K562 (cell line): Measurements from ENCODE around the gene ARMC7. TPM values are rescaled to one million over a fixed set of nuclear protein-coding genes. Genes with fewer than 3 reads are reported as not detected.

Source experiments
- ATAC-seq: fragments of 200-7000 bp; cut with Tn5 transposase; 3 replicates; pipeline ENCODE4 v1.9.1; 2020; ENCODE audit warnings: moderate library complexity
- BruUV-seq: library from RNA; stranded (reverse); fragments of 400-500 nt; replicated peaks from 2 replicates; lab custom pipeline; 2021; lab: Mats Ljungman, UMichigan
- CTCF ChIA-PET: fragments of 300-600 bp; formaldehyde crosslinking; extraction: SDS; loops from one replicate; lab custom pipeline; 2021; ENCODE audit warnings: low intra/inter-chr PET ratio; lab: Yijun Ruan, JAX
- POLR2A ChIA-PET: fragments of 300-600, 350-650 bp; sonication (Branson Sonifier 250); formaldehyde crosslinking; extraction: SDS; loops from one replicate; lab custom pipeline; 2021; ENCODE audit warnings: antibody characterized with exemption, inconsistent platforms; lab: Yijun Ruan, JAX
- DNase-seq, 4 experiments: peaks; one replicate each; pipeline versions ENCODE4 v3.0.0 to v3.0.0-alpha.2; 2011 to 2018; ENCODE audit warnings: low spot score in 3 of 4, mixed read lengths in 3 of 4; ENCODE audit errors: extremely low read depth in 1 of 4
- FAIRE-seq: peaks from 2 replicates; lab custom pipeline; 2011; peaks lifted over from hg19 to GRCh38; lab: Jason Lieb, UNC
- H2AFZ ChIP-seq: 2 replicates; pipeline ENCODE4 v1.6.0; 2011; ENCODE audit warnings: low read depth, low read length, control low read depth, inconsistent platforms
- H3K27ac ChIP-seq: fragments of 200-600 bp; 3 replicates; pipeline ENCODE4 v1.8.0; 2011; ENCODE audit warnings: low read depth, mild to moderate bottlenecking, control low read depth, inconsistent platforms, low read length, moderate library complexity, mixed read lengths; ENCODE audit errors: extremely low read depth
- H3K27me3 ChIP-seq, 2 experiments: fragments of 300-600 bp in 1 of 2; 2 replicates in 1 of 2; 3 replicates in 1 of 2; pipeline versions ENCODE4 v1.6.0 to v1.8.0; 2011; ENCODE audit warnings: inconsistent platforms in 2 of 2, low read length in 2 of 2, mild to moderate bottlenecking in 1 of 2, mixed read lengths in 1 of 2, moderate library complexity in 1 of 2; ENCODE audit not compliant: control insufficient read depth in 2 of 2, insufficient read depth in 2 of 2
- H3K36me3 ChIP-seq: fragments of 300-600 bp; 3 replicates; pipeline ENCODE4 v1.8.0; 2011; ENCODE audit warnings: mild to moderate bottlenecking, low read length, inconsistent platforms; ENCODE audit not compliant: control insufficient read depth, insufficient read depth
- H3K4me1 ChIP-seq, 2 experiments: fragments of 200-600 bp in 1 of 2; replicated peaks in 1 of 2; 2 replicates in 1 of 2; 3 replicates in 1 of 2; pipeline versions ENCODE4 v1.5.1 to v1.8.0; 2011; ENCODE audit warnings: inconsistent platforms in 2 of 2, low read length in 2 of 2, mild to moderate bottlenecking in 1 of 2, mixed read lengths in 1 of 2, moderate library complexity in 1 of 2; ENCODE audit not compliant: control insufficient read depth in 2 of 2, insufficient read depth in 2 of 2
- H3K4me2 ChIP-seq: 2 replicates; pipeline ENCODE4 v1.6.1; 2011; ENCODE audit warnings: low read length, control low read depth, inconsistent platforms, mixed read lengths; ENCODE audit not compliant: insufficient read depth
- H3K4me3 ChIP-seq: fragments of 200-600 bp; sonication (generic), shearing (Covaris generic); 2 replicates; pipeline ENCODE4 v1.5.1; 2016; ENCODE audit warnings: control low read depth, inconsistent platforms
- H3K79me2 ChIP-seq: fragments of 200-600 bp; 3 replicates; pipeline ENCODE4 v1.8.0; 2011; ENCODE audit warnings: low read length, inconsistent platforms; ENCODE audit not compliant: control insufficient read depth, insufficient read depth
- H3K9ac ChIP-seq, 2 experiments: 2 replicates each; pipeline versions ENCODE4 v1.6.0 to v1.6.1; 2011; ENCODE audit warnings: low read depth in 2 of 2, low read length in 2 of 2, control low read depth in 1 of 2, inconsistent platforms in 1 of 2, mild to moderate bottlenecking in 1 of 2, mixed read lengths in 1 of 2; ENCODE audit not compliant: insufficient read depth in 1 of 2
- H3K9me1 ChIP-seq: one replicate; pipeline ENCODE4 v1.6.0; 2011; ENCODE audit warnings: inconsistent platforms, mild to moderate bottlenecking, low read length, moderate library complexity; ENCODE audit not compliant: control insufficient read depth, insufficient read depth
- H3K9me3 ChIP-seq: replicated peaks from 2 replicates; pipeline ENCODE4 v1.5.1; 2011; ENCODE audit warnings: low read depth, low read length, inconsistent platforms; ENCODE audit not compliant: control insufficient read depth, insufficient read depth
- H4K20me1 ChIP-seq: replicated peaks from 2 replicates; pipeline ENCODE4 v1.6.1; 2011; ENCODE audit warnings: low read length, inconsistent platforms, mixed read lengths; ENCODE audit not compliant: control insufficient read depth, insufficient read depth
- ARID1B ChIP-seq: fragments of 450-650 bp; IDR thresholded peaks from 2 replicates; pipeline ENCODE4 v1.6.1; 2016; ENCODE audit warnings: antibody characterized with exemption, mild to moderate bottlenecking, inconsistent platforms
- C11orf30 ChIP-seq: fragments of 450-650 bp; IDR thresholded peaks from 2 replicates; pipeline ENCODE4 v1.6.1; 2016; ENCODE audit warnings: low read depth, mild to moderate bottlenecking
- DPF2 ChIP-seq: fragments of 450-650 bp; IDR thresholded peaks from 2 replicates; pipeline ENCODE4 v1.6.1; 2016
- MCM3 ChIP-seq: fragments of 450-650 bp; IDR thresholded peaks from 2 replicates; pipeline ENCODE4 v1.6.1; 2016
- NFE2 ChIP-seq: IDR thresholded peaks from 2 replicates; pipeline ENCODE4 v1.6.1; 2014; ENCODE audit warnings: antibody characterized with exemption, low read depth
- NR2F6 ChIP-seq: fragments of 450-650 bp; formaldehyde crosslinking; IDR thresholded peaks from 2 replicates; pipeline ENCODE4 v1.4.0; 2020; ENCODE audit warnings: mild to moderate bottlenecking
- REST ChIP-seq, 2 experiments: fragments of 450-650 bp; formaldehyde crosslinking in 1 of 2; IDR thresholded peaks; 2 replicates each; pipeline versions ENCODE4 v1.4.0 to v1.6.1; 2014 to 2020; ENCODE audit warnings: mild to moderate bottlenecking in 2 of 2, borderline replicate concordance in 1 of 2, low read depth in 1 of 2
- RFX5 ChIP-seq: IDR thresholded peaks from 2 replicates; pipeline ENCODE4 v1.6.1; 2011; ENCODE audit warnings: low read depth, mild to moderate bottlenecking, improper control_type of control experiment, low read length
- SNAPC5 ChIP-seq: fragments of 250-450 bp; sonication (Bioruptor Pico); IDR thresholded peaks from 2 replicates; pipeline ENCODE4 v1.8.0; 2021; ENCODE audit warnings: moderate library complexity, mild to moderate bottlenecking, inconsistent platforms
- ZNF384 ChIP-seq: IDR thresholded peaks from 2 replicates; pipeline ENCODE4 v1.6.1; 2012; ENCODE audit warnings: low read depth, low read length, improper control_type of control experiment
- WGBS: fragments of 100-300 bp; shearing (Covaris generic); methylation state at CpG from one replicate; pipeline ENCODE4 v1.1.6; 2016; ENCODE audit warnings: low coverage, mixed read lengths; ENCODE audit not compliant: insufficient coverage; ENCODE audit errors: missing lambda C conversion rate; 5-methylcytosine and 5-hydroxymethylcytosine counted together
- in situ Hi-C: fragments of 300-500 bp; cut with MboI; formaldehyde crosslinking; loops from 4 replicates; pipeline ENCODE4 v1.15.0; 2018; ENCODE audit warnings: inconsistent platforms, mixed read lengths
- intact Hi-C: fragments of 100-400 bp; cut with micrococcal nuclease; formaldehyde crosslinking; loops from 2 replicates; pipeline ENCODE4 v1.14.2; 2022
- polyA plus RNA-seq, 8 experiments: library from polyadenylated mRNA; depleted of rRNA in 4 of 8; stranded (reverse) in 5 of 8; unstranded in 3 of 8; fragments of >200 nt; fragmentation: Nextera tagmentation in 2 of 8; fragmentation: Illumina TruSeq in 1 of 8; extraction: Ambion mirVana in 2 of 8; extraction: Trizol in 1 of 8; gene quantifications; 2 replicates each; pipeline versions ENCODE4 v1.2.1 to v1.2.3, GENCODE V29; 2011 to 2014; ENCODE audit warnings: inconsistent platforms in 1 of 8, missing spikeins in 1 of 8
- total RNA-seq, 7 experiments: library from RNA; depleted of rRNA in 6 of 7; stranded (reverse); fragments of >200 nt in 6 of 7; fragmentation: Illumina TruSeq in 2 of 7; extraction: Trizol in 2 of 7; gene quantifications; 2 replicates each; pipeline versions ENCODE4 v1.2.1 to v1.2.3, GENCODE V29; 2011 to 2021; ENCODE audit warnings: low replicate concordance in 1 of 7

ARMC7 gene
- total and polyA plus RNA-seq, 9 of the 15 experiments (the other 6 are each of a cell fraction or from before 2014, with no cell fraction given): 1.4 to 15.2 (median 5.9) TPM

GRCh38 chr17:75168998-75169397 lies 59.2 kb downstream of the ARMC7 start:
- no TSS peak for BruUV-seq
- Histone ChIP-seq H3K9me3 (no peaks in the 10 kb centered on the region), H3K27ac (no peak overlapping the region), H3K36me3 (peaks cover 78% of the 10 kb centered on the region), H4K20me1 (peaks cover 4% of the 10 kb centered on the region; the same call in 1 of the 2 replicates), H3K9me1 (no peaks in the 10 kb centered on the region), H3K79me2 (peaks cover 37% of the 10 kb centered on the region), H3K4me3 (no peak overlapping the region), H3K4me1 (no peaks in the 10 kb centered on the region; a peak in 1 of 5 replicates), H3K9ac (no peak overlapping the region; a peak in 1 of 4 replicates), H2AFZ (no peak overlapping the region), H3K4me2 (no peak overlapping the region), H3K27me3 (no peaks in the 10 kb centered on the region)
- TF ChIP-seq NFE2 (peak; percentile 45; the same call in 1 of the 2 replicates), ARID1B (no peak), C11orf30 (peak; percentile 9; the same call in 1 of the 2 replicates), ZNF384 (peak; percentile 2; the same call in 1 of the 2 replicates), DPF2 (0 out of 2 replicates have a peak, but pooled peaks have one; percentile 13), RFX5 (no peak), REST (IDR thresholded peaks at IDR 0.05; ENCODE audit: borderline replicate concordance) (peak; percentile 23; the same call in 1 of the 2 replicates), REST (CRISPR knock-in tag; IDR thresholded peaks at IDR 0.05; ENCODE audit: low read depth) (no peak), NR2F6 (CRISPR knock-in tag) (no peak), MCM3 (no peak), SNAPC5 (CRISPR knock-in tag) (no peak)
- WGBS: 70% methylated on average over 4 of the region's 4 CpGs
- in situ Hi-C loops: no loop called here
- CTCF ChIA-PET: no interaction called here
- ATAC-seq (no peak; the same call in 2 of the 3 replicates), FAIRE-seq (no peak), DNase-seq (peak in 1 of 4 experiments; percentile 37)
- POLR2A ChIA-PET: interaction anchor here (1.0 to 2.1 kb wide), 4 partner anchors 9 to 126 kb away, joined by 3 to 9 read pairs (median 4); partner anchors contain the start of gene JPT1
- intact Hi-C loops: no loop called here
